Renal cortex interstitium (tissue), 15 donors: Measurements from ENCODE around the gene RPL22. TPM values are rescaled to one million over a fixed set of nuclear protein-coding genes. Genes with fewer than 3 reads are reported as not detected.
A peak's percentile ranks its signal among the peaks of the same experiment; 100 is the strongest.

Source experiments
- DNase-seq, 11 donors: peaks; one replicate each; pipeline ENCODE4 v3.0.0-alpha.2; 2013; ENCODE audit warnings: low read depth in 9 of 11, low spot score in 4 of 11; ENCODE audit errors: extremely low read depth in 1 of 11
- long read RNA-seq, 16 experiments: transcript quantifications; one replicate each; lab custom pipeline, GENCODE V29; 2026
- polyA plus RNA-seq, 3 donors: library from polyadenylated mRNA; unstranded; fragments of 120-200 nt; gene quantifications; one replicate each; pipeline ENCODE4 v1.2.1, GENCODE V29; 2013; ENCODE audit not compliant: insufficient read length in 3 of 3

The RPL22 gene
- 100 to 1,000 TPM; 559 to 669 (median 607) TPM for polyA plus RNA-seq
- long read RNA-seq, donor 1, transcript RPL22-206 (3 exons, 2,279 nt): minor isoform, 184 of 998 reads
- long read RNA-seq, donor 1, transcript RPL22-201 (4 exons, 2,078 nt): major isoform, 444 of 998 reads
- long read RNA-seq, donor 1, partial matches to known transcripts: 300 of 998 reads
- long read RNA-seq, donor 1, other reads (novel, unspliced or antisense): 70 of 998 reads
- long read RNA-seq, donor 2, transcript RPL22-201 (4 exons, 2,078 nt): major isoform, 480 of 1,015 reads
- long read RNA-seq, donor 2, transcript RPL22-206 (3 exons, 2,279 nt): minor isoform, 171 of 1,015 reads
- long read RNA-seq, donor 2, partial matches to known transcripts: 306 of 1,015 reads
- long read RNA-seq, donor 2, other reads (novel, unspliced or antisense): 57 of 1,015 reads
- long read RNA-seq, donor 3, transcript RPL22-206 (3 exons, 2,279 nt): minor isoform, 218 of 1,779 reads
- long read RNA-seq, donor 3, transcript RPL22-201 (4 exons, 2,078 nt): major isoform, 805 of 1,779 reads
- long read RNA-seq, donor 3, partial matches to known transcripts: 612 of 1,779 reads
- long read RNA-seq, donor 3, other reads (novel, unspliced or antisense): 143 of 1,779 reads
- long read RNA-seq, donor 4, transcript RPL22-206 (3 exons, 2,279 nt): minor isoform, 95 of 922 reads
- long read RNA-seq, donor 4, transcript RPL22-201 (4 exons, 2,078 nt): major isoform, 516 of 922 reads
- long read RNA-seq, donor 4, partial matches to known transcripts: 229 of 922 reads
- long read RNA-seq, donor 4, other reads (novel, unspliced or antisense): 82 of 922 reads
- long read RNA-seq, donor 5: 0 reads
- long read RNA-seq, donor 6, transcript RPL22-201 (4 exons, 2,078 nt): major isoform, 556 of 1,299 reads
- long read RNA-seq, donor 6, transcript RPL22-206 (3 exons, 2,279 nt): minor isoform, 181 of 1,299 reads
- long read RNA-seq, donor 6, partial matches to known transcripts: 467 of 1,299 reads
- long read RNA-seq, donor 6, other reads (novel, unspliced or antisense): 94 of 1,299 reads
- long read RNA-seq, donor 7, transcript RPL22-201 (4 exons, 2,078 nt): major isoform, 873 of 1,990 reads
- long read RNA-seq, donor 7, transcript RPL22-206 (3 exons, 2,279 nt): minor isoform, 215 of 1,990 reads
- long read RNA-seq, donor 7, partial matches to known transcripts: 773 of 1,990 reads
- long read RNA-seq, donor 7, other reads (novel, unspliced or antisense): 128 of 1,990 reads
- long read RNA-seq, donor 8, transcript RPL22-206 (3 exons, 2,279 nt): minor isoform, 410 of 2,784 reads
- long read RNA-seq, donor 8, transcript RPL22-201 (4 exons, 2,078 nt): major isoform, 1,106 of 2,784 reads
- long read RNA-seq, donor 8, partial matches to known transcripts: 1,042 of 2,784 reads
- long read RNA-seq, donor 8, other reads (novel, unspliced or antisense): 226 of 2,784 reads
- long read RNA-seq, donor 9, transcript RPL22-206 (3 exons, 2,279 nt): minor isoform, 143 of 1,054 reads
- long read RNA-seq, donor 9, transcript RPL22-201 (4 exons, 2,078 nt): major isoform, 498 of 1,054 reads
- long read RNA-seq, donor 9, partial matches to known transcripts: 310 of 1,054 reads
- long read RNA-seq, donor 9, other reads (novel, unspliced or antisense): 103 of 1,054 reads
- long read RNA-seq, donor 10, transcript RPL22-206 (3 exons, 2,279 nt): minor isoform, 206 of 1,736 reads
- long read RNA-seq, donor 10, transcript RPL22-201 (4 exons, 2,078 nt): major isoform, 729 of 1,736 reads
- long read RNA-seq, donor 10, partial matches to known transcripts: 696 of 1,736 reads
- long read RNA-seq, donor 10, other reads (novel, unspliced or antisense): 104 of 1,736 reads
- long read RNA-seq, donor 11, transcript RPL22-201 (4 exons, 2,078 nt): major isoform, 365 of 634 reads
- long read RNA-seq, donor 11, transcript RPL22-206 (3 exons, 2,279 nt): minor isoform, 66 of 634 reads
- long read RNA-seq, donor 11, partial matches to known transcripts: 152 of 634 reads
- long read RNA-seq, donor 11, other reads (novel, unspliced or antisense): 51 of 634 reads
- long read RNA-seq, donor 12, transcript RPL22-201 (4 exons, 2,078 nt): major isoform, 275 of 622 reads
- long read RNA-seq, donor 12, transcript RPL22-206 (3 exons, 2,279 nt): minor isoform, 108 of 622 reads
- long read RNA-seq, donor 12, partial matches to known transcripts: 239 of 622 reads
- long read RNA-seq, donor 12, other reads (novel, unspliced or antisense): 0 of 622 reads
- long read RNA-seq, donor 13, transcript RPL22-206 (3 exons, 2,279 nt): minor isoform, 447 of 2,682 reads
- long read RNA-seq, donor 13, transcript RPL22-201 (4 exons, 2,078 nt): major isoform, 1,131 of 2,682 reads
- long read RNA-seq, donor 13, partial matches to known transcripts: 897 of 2,682 reads
- long read RNA-seq, donor 13, other reads (novel, unspliced or antisense): 206 of 2,682 reads
- long read RNA-seq, donor 14, transcript RPL22-201 (4 exons, 2,078 nt): major isoform, 566 of 1,237 reads
- long read RNA-seq, donor 14, transcript RPL22-206 (3 exons, 2,279 nt): minor isoform, 137 of 1,237 reads
- long read RNA-seq, donor 14, partial matches to known transcripts: 448 of 1,237 reads
- long read RNA-seq, donor 14, other reads (novel, unspliced or antisense): 85 of 1,237 reads
- long read RNA-seq, donor 15, transcript RPL22-206 (3 exons, 2,279 nt): minor isoform, 72 of 550 reads
- long read RNA-seq, donor 15, transcript RPL22-201 (4 exons, 2,078 nt): major isoform, 261 of 550 reads
- long read RNA-seq, donor 15, partial matches to known transcripts: 196 of 550 reads
- long read RNA-seq, donor 15, other reads (novel, unspliced or antisense): 21 of 550 reads
- long read RNA-seq, donor 16, transcript RPL22-201 (4 exons, 2,078 nt): major isoform, 1,238 of 2,052 reads
- long read RNA-seq, donor 16, transcript RPL22-206 (3 exons, 2,279 nt): minor isoform, 235 of 2,052 reads
- long read RNA-seq, donor 16, partial matches to known transcripts: 417 of 2,052 reads
- long read RNA-seq, donor 16, other reads (novel, unspliced or antisense): 159 of 2,052 reads

DNA sequence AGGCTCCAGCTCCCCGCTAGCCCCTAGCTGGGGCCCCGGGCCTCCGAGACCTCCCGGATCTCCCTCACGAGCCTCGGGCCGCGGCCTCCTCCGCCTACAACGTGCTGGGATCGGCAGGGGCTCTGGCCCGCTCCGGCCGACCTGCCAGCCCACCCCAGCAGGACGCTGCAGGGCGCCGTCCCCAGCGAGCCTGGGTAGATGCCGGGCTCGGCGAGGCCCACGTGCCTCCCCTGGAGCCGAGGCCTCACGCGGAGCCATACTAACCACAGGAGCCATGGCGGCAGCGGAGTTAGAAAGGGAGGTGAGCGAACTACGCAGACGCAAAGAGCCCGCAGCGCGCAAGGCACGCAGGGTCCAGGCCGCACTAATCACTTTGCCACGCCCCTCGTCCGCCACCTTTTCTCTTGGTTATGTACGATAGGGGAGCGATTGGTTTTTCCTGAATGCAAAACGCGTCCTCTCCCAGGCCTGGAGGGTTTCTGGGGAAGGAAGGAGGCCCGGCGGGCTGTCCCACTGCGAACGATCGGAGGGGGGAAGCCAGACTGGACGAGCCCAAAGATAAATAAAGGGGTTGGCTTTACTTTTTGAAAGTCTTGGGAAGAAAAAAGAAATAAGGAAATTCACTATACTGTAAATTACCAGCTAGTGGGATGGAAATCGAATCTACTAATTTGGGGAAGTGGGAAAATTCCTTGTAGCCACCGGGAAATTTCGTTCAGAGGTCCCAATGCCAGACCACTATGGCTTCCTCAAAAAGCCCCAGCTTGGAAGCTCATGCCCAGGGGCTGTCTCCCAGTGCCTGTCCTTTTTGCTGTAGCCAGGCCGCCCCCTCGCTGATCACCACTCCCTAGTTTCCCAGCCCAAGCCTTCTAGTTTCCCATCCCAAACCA lies at the start of gene RPL22:
RPL22 (minus strand) TSS at position 298 of the 890 bp plus-strand sequence; CDS start at position 276, 22 bp downstream.
- peak; percentile 92 to 100 (median 98) for DNase-seq

GRCh38 chr1:6248161-6248776 lies 48.9 kb upstream of the RPL22 start:
- no peak for DNase-seq

DNA sequence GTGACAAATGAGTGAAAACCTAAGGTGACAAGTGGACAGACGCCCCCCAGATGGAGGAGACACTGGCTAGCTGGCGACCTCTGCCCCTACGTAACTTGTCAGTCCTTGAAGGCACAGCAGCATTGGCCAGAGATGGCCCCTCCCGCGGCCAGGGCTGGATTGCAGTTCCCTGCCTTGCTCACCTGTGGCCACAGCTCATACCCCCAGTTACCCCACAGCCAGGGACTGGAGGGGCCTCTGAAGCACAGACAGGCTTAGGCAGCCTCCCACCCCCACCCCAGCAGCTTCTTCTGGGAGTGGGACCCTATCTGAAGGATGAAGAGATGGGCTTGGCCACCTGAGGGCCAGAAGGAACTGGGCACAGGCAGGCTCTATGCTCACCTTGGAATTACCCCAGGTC lies 48.3 kb upstream of the RPL22 start:
- no peak for DNase-seq

GRCh38 chr1:6246497-6247467 lies 47.4 kb upstream of the RPL22 start:
- peak in 8 of 11 donors; percentile 68 to 79 (median 76) for DNase-seq

DNA sequence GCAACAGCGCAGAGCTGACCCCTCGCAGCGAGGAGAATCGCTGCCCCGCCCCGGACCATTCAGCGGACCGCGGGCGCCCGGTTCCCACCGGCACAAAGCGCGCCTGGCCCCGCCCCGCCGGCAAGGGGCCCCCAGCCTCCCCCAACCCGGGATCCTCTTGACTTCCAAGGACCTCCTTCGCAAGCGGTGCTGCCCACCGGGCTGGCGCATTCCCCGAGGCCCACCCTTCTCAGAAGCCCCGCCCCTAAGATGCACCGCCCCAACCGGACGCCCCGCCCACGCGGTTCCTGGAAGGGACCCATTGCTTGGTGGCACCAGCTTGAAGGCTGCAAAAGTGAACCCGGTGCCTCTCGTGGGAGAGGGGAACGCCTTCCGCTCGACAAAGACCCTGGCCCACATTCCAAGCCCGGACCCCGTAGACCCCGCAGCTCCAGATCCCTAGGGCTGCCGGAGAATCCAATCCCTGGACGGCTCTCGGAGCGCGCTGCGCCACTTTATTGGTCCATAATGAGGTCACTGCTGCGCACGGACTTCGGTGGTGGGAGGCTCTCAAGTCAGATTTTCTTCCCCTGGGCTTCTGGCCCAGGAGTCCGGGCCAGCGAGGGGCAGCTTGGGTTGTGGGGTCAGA lies 46.6 kb upstream of the RPL22 start:
- DNase-seq: no peak

DNA sequence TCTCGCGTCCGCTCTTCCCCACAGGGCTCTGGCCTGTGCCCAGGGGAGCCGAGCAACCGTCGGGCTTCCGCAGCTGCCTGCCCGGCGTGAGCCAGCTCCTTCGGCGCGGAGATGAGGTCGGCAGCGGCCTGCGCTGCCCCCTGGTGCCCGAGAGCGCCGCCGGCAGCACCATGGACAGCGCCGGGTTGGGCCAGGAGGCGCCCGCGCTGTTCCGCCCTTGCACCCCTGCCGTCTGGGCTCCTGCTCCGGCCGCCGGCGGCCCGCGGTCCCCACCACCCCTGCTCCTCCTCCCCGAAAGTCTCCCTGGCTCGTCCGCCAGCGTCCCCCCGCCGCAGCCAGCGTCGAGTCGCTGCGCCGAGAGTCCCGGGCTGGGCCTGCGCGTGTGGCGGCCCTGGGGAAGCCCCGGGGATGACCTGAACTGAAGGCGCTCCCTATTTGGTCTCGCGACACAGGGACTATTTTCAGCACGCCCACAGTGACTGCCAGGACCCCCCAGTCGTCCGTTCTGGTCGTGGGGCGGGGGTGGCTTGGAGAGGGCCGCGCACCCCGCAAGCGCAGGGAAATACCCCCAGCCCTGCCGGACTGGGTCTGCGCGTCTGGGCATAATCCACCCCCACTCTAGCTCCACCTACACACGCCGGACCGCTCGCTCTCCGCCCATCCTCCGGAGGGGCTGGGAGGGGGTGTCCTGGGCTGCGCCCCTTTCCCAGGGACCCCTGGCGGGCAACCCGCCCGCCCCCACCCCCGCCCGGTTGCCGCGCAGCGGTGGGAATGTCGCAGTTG lies 45.9 kb upstream of the RPL22 start:
- DNase-seq: peak in 8 of 11 donors; percentile 74 to 82 (median 78)

- DNase-seq: no peak
Observed at GRCh38 chr1:6244401-6245049, 45.1 kb upstream of the RPL22 start.

- DNase-seq: no peak
Observed at GRCh38 chr1:6243993-6244392, 44.6 kb upstream of the RPL22 start, which contains the start of gene HES3. Gene HES3 (plus strand): TSS chr1:6244179. CDS start chr1:6244366, 187 bp downstream.

- no peak for DNase-seq
Observed at GRCh38 chr1:6243053-6243834, 43.8 kb upstream of the RPL22 start.

DNA sequence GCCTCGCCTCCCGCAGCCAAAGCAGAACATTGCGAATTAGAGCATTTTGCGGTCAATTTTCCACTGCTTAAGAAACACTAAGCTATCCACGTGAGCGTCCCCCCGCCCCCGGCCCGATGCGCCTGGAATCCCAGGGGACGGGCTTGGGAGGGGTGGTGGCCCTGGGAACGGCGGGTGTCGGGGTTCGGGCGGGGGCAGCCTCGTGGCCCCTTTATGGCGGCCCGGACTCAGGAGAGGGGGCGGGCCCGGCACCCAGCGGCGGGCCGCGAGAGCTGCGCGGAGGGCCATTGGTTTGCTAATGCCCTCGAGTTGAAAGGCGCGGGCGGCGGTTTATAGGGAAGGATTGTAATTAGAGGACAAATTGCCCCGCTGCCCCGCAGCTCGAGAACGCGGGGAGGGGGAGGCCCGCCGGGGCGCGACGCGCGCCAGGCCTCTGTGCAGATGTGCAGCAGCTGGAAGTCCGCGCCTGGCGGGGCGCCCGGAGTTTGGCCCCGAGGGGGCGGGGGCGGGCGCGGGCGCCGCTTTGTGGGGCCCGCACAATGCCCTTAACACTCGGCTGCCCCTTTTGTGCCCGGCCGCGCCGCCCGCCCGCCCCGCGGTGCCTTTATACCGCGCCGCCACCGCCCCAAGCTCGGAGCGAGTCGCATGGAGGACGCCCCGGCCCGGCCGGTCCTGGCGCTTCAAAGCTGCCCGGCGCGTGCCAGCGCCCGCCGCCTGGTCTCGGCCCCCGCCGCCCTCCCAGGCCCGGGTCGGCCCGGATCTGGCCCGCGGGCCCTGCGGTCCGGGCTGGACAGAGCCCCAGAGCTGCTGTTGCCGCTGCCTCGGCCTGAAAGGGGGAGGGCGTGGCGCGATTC lies 42.7 kb upstream of the RPL22 start:
- DNase-seq: no peak
